GM12878 (cell line): ENCODE data around the gene ATG13. TPM values are rescaled to one million over a fixed set of nuclear protein-coding genes. Genes with fewer than 3 reads are reported as not detected.

Experiments used
- ATAC-seq: fragments of 200-7000 bp; cut with Tn5 transposase; 3 replicates; pipeline ENCODE4 v1.9.1; 2020; ENCODE audit warnings: mild to moderate bottlenecking, moderate library complexity
- BruUV-seq: library from RNA; stranded (reverse); fragments of 400-500 nt; replicated peaks from 2 replicates; lab custom pipeline; 2021; lab: Mats Ljungman, UMichigan
- CTCF ChIA-PET: fragments of 300-600 bp; sonication (Branson Sonifier 250); formaldehyde crosslinking; extraction: SDS; loops from one replicate; lab custom pipeline; 2021; ENCODE audit warnings: inconsistent platforms; lab: Yijun Ruan, JAX
- POLR2A ChIA-PET: fragments of 350-600 bp; formaldehyde crosslinking; extraction: SDS; loops from one replicate; lab custom pipeline; 2021; ENCODE audit warnings: inconsistent platforms; lab: Charles Lee
- RAD21 ChIA-PET: fragments of 300-600 bp; sonication (Branson Sonifier 250); formaldehyde crosslinking; loops from one replicate; lab custom pipeline; 2023; ENCODE audit warnings: antibody characterized with exemption; ENCODE audit not compliant: unreplicated experiment; lab: Charles Lee
- SMC1A ChIA-PET: fragments of 300-600 bp; sonication (Branson Sonifier 250); formaldehyde crosslinking; loops from one replicate; lab custom pipeline; 2023; ENCODE audit not compliant: unreplicated experiment, uncharacterized antibody; lab: Charles Lee
- DNase-seq: peaks from one replicate; pipeline ENCODE4 v3.0.0-alpha.2; 2011; ENCODE audit warnings: low read depth, low spot score
- FAIRE-seq: peaks from 3 replicates; lab custom pipeline; 2011; peaks lifted over from hg19 to GRCh38; lab: Jason Lieb, UNC
- H2AFZ ChIP-seq: 2 replicates; pipeline ENCODE4 v1.6.0; 2011; ENCODE audit warnings: low read depth, low read length, control low read depth; ENCODE audit not compliant: control insufficient read depth
- H3K27ac ChIP-seq: 2 replicates; pipeline ENCODE4 v1.5.1; 2011; ENCODE audit warnings: control low read depth; ENCODE audit not compliant: control insufficient read depth, insufficient read depth
- H3K27me3 ChIP-seq, 2 experiments: replicated peaks in 1 of 2; 2 replicates each; pipeline versions ENCODE4 v1.6.0 to v1.6.1; 2011; ENCODE audit warnings: low read length in 1 of 2; ENCODE audit not compliant: control insufficient read depth in 2 of 2, insufficient read depth in 2 of 2
- H3K36me3 ChIP-seq, 2 experiments: 2 replicates each; pipeline ENCODE4 v1.5.1; 2011; ENCODE audit warnings: low read length in 1 of 2; ENCODE audit not compliant: control insufficient read depth in 2 of 2, insufficient read depth in 2 of 2
- H3K4me1 ChIP-seq: 2 replicates; pipeline ENCODE4 v1.6.1; 2011; ENCODE audit warnings: mild to moderate bottlenecking, low read length, moderate library complexity, mixed read lengths; ENCODE audit not compliant: control insufficient read depth, insufficient read depth
- H3K4me2 ChIP-seq: 2 replicates; pipeline ENCODE4 v1.6.0; 2011; ENCODE audit warnings: control low read depth; ENCODE audit not compliant: control insufficient read depth, insufficient read depth
- H3K4me3 ChIP-seq: fragments of 200-600 bp; sonication (generic); 2 replicates; pipeline ENCODE4 v1.5.1; 2016
- H3K79me2 ChIP-seq: 2 replicates; pipeline ENCODE4 v1.6.0; 2011; ENCODE audit warnings: low read length; ENCODE audit not compliant: control insufficient read depth, insufficient read depth
- H3K9ac ChIP-seq: 2 replicates; pipeline ENCODE4 v1.8.0; 2011; ENCODE audit warnings: low read length, control low read depth, mixed read lengths; ENCODE audit not compliant: control insufficient read depth, insufficient read depth
- H3K9me3 ChIP-seq: replicated peaks from 3 replicates; pipeline ENCODE4 v1.5.1; 2011; ENCODE audit warnings: mild to moderate bottlenecking, low read length; ENCODE audit not compliant: control insufficient read depth, insufficient read depth
- H4K20me1 ChIP-seq: 2 replicates; pipeline ENCODE4 v1.6.0; 2011; ENCODE audit not compliant: control insufficient read depth, insufficient read depth
- ATF7 ChIP-seq: fragments of 450-650 bp; IDR thresholded peaks from 2 replicates; pipeline ENCODE4 v1.6.1; 2016; ENCODE audit warnings: low read depth, mild to moderate bottlenecking
- CBFB ChIP-seq: IDR thresholded peaks from 2 replicates; pipeline ENCODE4 v1.6.1; 2016; ENCODE audit warnings: antibody characterized with exemption, low read depth
- JUNB ChIP-seq: IDR thresholded peaks from 2 replicates; pipeline ENCODE4 v1.6.1; 2016; ENCODE audit warnings: antibody characterized with exemption, mild to moderate bottlenecking
- NBN ChIP-seq: fragments of 450-650 bp; IDR thresholded peaks from 2 replicates; pipeline ENCODE4 v1.6.1; 2016
- NFIC ChIP-seq: IDR thresholded peaks from 2 replicates; pipeline ENCODE4 v1.6.1; 2012; ENCODE audit warnings: low read depth, mild to moderate bottlenecking, inconsistent platforms, low read length, moderate library complexity
- NFXL1 ChIP-seq: fragments of 450-650 bp; IDR thresholded peaks from 2 replicates; pipeline ENCODE4 v1.6.1; 2017; ENCODE audit warnings: antibody characterized with exemption, mild to moderate bottlenecking, borderline replicate concordance
- NRF1 ChIP-seq: conservative IDR thresholded peaks from 2 replicates; pipeline ENCODE4 v1.6.1; 2011; ENCODE audit warnings: mild to moderate bottlenecking, low read depth, low read length, improper control_type of control experiment
- REST ChIP-seq: IDR thresholded peaks from 2 replicates; pipeline ENCODE4 v1.6.1; 2012; ENCODE audit warnings: mild to moderate bottlenecking, low read depth, low read length
- RUNX3 ChIP-seq: IDR thresholded peaks from 2 replicates; pipeline ENCODE4 v1.6.1; 2012; ENCODE audit warnings: low read length, inconsistent platforms
- YY1 ChIP-seq: IDR thresholded peaks from 2 replicates; pipeline ENCODE4 v1.6.1; 2011; ENCODE audit warnings: low read depth, mild to moderate bottlenecking, low read length
- WGBS: methylation state at CpG from one replicate; pipeline ENCODE4 v1.1.6; 2016; ENCODE audit warnings: low lambda C conversion rate; ENCODE audit not compliant: insufficient replicate concordance, insufficient coverage; ENCODE audit errors: missing lambda C conversion rate; 5-methylcytosine and 5-hydroxymethylcytosine counted together
- in situ Hi-C: fragments of 300-500 bp; cut with MboI; formaldehyde crosslinking; loops from 9 replicates; pipeline ENCODE4 v1.14.3; 2018; ENCODE audit warnings: mixed read lengths
- intact Hi-C: fragments of 100-400 bp; cut with micrococcal nuclease; formaldehyde crosslinking; loops from one replicate; pipeline ENCODE4 v1.14.2; 2022; ENCODE audit not compliant: unreplicated experiment
- polyA plus RNA-seq, 11 experiments: library from polyadenylated mRNA; depleted of rRNA in 4 of 11; unstranded in 6 of 11; stranded (reverse) in 5 of 11; fragments of >200 nt; fragmentation: Nextera tagmentation in 4 of 11; fragmentation: Illumina TruSeq in 1 of 11; extraction: Ambion mirVana in 4 of 11; extraction: Trizol in 1 of 11; gene quantifications; 1 replicate in 1 of 11; 2 replicates in 10 of 11; pipeline versions ENCODE4 v1.2.1 to v1.2.3, GENCODE V29; 2011 to 2016; ENCODE audit warnings: inconsistent platforms in 2 of 11, missing spikeins in 2 of 11, low read depth in 1 of 11
- total RNA-seq, 4 experiments: library from RNA; depleted of rRNA in 3 of 4; stranded (reverse); fragments of >200 nt in 3 of 4; fragmentation: Illumina TruSeq in 1 of 4; extraction: Trizol in 1 of 4; gene quantifications; 2 replicates each; pipeline versions ENCODE4 v1.2.1 to v1.2.3, GENCODE V29; 2013 to 2021
- TF ChIP-seq, protein P1 (sequence below): fragments of 450-650 bp; IDR thresholded peaks from 2 replicates; pipeline ENCODE4 v1.6.1; 2017; ENCODE audit warnings: mild to moderate bottlenecking, moderate library complexity

Gene ATG13
- total and polyA plus RNA-seq, 10 of the 15 experiments (the other 5 are each of a cell fraction or from before 2014, with no cell fraction given) = 10.9 to 61.6 (median 50.9) TPM

DNA sequence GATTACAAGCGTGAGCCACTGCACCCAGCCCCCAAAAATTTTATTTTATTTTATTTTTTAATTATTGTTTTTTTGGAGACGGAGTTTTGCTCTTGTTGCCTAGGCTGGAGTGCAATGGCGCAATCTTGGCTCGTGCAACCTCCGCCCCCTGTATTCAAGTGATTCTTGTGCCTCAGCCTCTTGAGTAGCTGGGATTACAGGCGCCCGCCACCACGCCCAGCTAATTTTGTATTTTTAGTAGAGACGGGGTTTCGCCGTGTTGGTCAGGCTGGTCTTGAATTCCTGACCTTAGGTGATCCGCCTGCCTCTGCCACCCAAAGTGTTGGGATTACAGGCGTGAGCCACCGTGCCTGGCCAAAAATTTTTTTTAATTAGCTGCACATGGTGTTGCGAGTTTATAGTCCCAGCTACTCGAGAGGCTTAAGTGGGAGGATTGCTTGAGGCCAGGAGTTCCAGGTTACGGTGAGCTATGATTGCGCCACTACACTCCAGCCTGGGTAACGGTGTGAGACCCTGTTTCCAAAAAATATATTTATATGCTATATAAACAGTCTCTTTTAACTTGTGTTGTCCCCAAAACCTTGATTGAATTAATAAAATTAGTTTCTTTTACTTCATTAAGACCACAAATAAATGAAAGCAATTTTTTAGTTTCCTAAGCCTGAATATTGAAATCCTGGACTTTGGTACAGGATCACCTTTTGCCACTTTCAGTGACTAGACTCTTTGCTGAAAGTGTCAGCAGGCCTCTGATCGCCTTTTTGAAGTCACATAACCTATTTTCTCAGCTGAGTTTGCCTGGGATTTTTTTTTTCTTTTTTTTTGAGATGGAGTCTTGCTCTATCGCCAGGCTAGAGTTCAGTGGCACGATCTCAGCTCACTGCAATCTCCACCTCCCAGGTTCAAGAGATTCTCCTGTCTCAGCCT, 16.2 kb downstream of the ATG13 start:
- intact Hi-C loops (no loop called here), in situ Hi-C loops (no loop called here)
- Histone ChIP-seq H3K79me2 (no peaks in the 10 kb centered on the region), H3K27me3 (no peaks in the 10 kb centered on the region), H3K4me2 (no peak overlapping the region), H3K9ac (no peak overlapping the region), H3K4me3 (no peak overlapping the region), H2AFZ (no peak overlapping the region), H3K9me3 (no peaks in the 10 kb centered on the region), H3K27ac (no peak overlapping the region), H3K4me1 (no peaks in the 10 kb centered on the region), H3K36me3 (no peaks in the 10 kb centered on the region; a peak in 2 of 4 replicates), H4K20me1 (no peaks in the 10 kb centered on the region)
- ChIA-PET RAD21 (interaction anchor here (0.6 kb wide), 1 partner anchor 65 kb away, joined by 4 read pairs; no protein-coding TSS in a partner anchor), CTCF (interaction anchor here (2.2 kb wide), 1 partner anchor 11 kb away, joined by 5 read pairs; no protein-coding TSS in a partner anchor), SMC1A (interaction anchor here (0.8 to 1.8 kb wide), 3 partner anchors 11 to 197 kb away, joined by 3 to 6 read pairs (median 3); no protein-coding TSS in a partner anchor), POLR2A (interaction anchor here (0.7 kb wide), 1 partner anchor 760 kb away, joined by 4 read pairs; no protein-coding TSS in a partner anchor)
- no peak for DNase-seq
- no peak for ATAC-seq
- no TSS peak for BruUV-seq
- FAIRE-seq = no peak
- no peak for TF ChIP-seq ATF7
- no peak for TF ChIP-seq JUNB
- no peak for TF ChIP-seq REST
- no peak for TF ChIP-seq NBN
- no peak for TF ChIP-seq RUNX3
- no peak for TF ChIP-seq YY1
- no peak for TF ChIP-seq NRF1
- TF ChIP-seq, protein P1, sequence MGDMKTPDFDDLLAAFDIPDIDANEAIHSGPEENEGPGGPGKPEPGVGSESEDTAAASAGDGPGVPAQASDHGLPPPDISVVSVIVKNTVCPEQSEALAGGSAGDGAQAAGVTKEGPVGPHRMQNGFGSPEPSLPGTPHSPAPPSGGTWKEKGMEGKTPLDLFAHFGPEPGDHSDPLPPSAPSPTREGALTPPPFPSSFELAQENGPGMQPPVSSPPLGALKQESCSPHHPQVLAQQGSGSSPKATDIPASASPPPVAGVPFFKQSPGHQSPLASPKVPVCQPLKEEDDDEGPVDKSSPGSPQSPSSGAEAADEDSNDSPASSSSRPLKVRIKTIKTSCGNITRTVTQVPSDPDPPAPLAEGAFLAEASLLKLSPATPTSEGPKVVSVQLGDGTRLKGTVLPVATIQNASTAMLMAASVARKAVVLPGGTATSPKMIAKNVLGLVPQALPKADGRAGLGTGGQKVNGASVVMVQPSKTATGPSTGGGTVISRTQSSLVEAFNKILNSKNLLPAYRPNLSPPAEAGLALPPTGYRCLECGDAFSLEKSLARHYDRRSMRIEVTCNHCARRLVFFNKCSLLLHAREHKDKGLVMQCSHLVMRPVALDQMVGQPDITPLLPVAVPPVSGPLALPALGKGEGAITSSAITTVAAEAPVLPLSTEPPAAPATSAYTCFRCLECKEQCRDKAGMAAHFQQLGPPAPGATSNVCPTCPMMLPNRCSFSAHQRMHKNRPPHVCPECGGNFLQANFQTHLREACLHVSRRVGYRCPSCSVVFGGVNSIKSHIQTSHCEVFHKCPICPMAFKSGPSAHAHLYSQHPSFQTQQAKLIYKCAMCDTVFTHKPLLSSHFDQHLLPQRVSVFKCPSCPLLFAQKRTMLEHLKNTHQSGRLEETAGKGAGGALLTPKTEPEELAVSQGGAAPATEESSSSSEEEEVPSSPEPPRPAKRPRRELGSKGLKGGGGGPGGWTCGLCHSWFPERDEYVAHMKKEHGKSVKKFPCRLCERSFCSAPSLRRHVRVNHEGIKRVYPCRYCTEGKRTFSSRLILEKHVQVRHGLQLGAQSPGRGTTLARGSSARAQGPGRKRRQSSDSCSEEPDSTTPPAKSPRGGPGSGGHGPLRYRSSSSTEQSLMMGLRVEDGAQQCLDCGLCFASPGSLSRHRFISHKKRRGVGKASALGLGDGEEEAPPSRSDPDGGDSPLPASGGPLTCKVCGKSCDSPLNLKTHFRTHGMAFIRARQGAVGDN = no peak
- no peak for TF ChIP-seq NFXL1
- no peak for TF ChIP-seq NFIC
- no peak for TF ChIP-seq CBFB
- WGBS = 97% methylated on average over 22 of the region's 22 CpGs
